PC-3 (cell line): Measurements from ENCODE around the gene NAV2.

Experiments
- EZH2 ChIP-seq: fragments of 300-600 bp; sonication (generic); IDR thresholded peaks from one replicate; pipeline ENCODE4 v1.6.1; 2017; ENCODE audit warnings: antibody characterized with exemption, mild to moderate bottlenecking, low read length; ENCODE audit not compliant: unreplicated experiment
- TF ChIP-seq, protein P1 (sequence below): fragments of 300-600 bp; sonication (generic); conservative IDR thresholded peaks from 2 replicates; pipeline ENCODE4 v1.5.1; 2017; ENCODE audit warnings: antibody characterized with exemption, low read depth, mild to moderate bottlenecking, low read length

DNA sequence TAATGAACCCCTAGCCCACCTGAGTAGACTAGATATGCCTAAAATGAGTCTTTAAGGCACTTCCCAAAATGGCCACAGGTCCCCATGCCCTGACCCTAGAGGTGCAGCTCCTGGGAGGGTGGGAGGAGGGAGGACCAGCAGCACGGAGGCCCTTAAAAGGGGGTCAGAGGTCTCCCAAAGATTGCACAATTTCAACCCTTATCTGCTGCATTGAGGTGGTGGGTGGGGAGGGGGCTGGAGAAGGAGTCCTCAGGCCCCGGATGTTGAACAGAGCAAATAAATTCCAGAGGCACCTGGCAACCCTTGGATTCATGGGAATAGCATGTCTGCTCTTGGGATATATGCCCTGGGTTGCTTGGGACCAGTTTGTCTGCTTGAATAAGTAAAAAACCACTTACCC, 57.6 kb downstream of the NAV2 start:
- TF ChIP-seq, protein P1, sequence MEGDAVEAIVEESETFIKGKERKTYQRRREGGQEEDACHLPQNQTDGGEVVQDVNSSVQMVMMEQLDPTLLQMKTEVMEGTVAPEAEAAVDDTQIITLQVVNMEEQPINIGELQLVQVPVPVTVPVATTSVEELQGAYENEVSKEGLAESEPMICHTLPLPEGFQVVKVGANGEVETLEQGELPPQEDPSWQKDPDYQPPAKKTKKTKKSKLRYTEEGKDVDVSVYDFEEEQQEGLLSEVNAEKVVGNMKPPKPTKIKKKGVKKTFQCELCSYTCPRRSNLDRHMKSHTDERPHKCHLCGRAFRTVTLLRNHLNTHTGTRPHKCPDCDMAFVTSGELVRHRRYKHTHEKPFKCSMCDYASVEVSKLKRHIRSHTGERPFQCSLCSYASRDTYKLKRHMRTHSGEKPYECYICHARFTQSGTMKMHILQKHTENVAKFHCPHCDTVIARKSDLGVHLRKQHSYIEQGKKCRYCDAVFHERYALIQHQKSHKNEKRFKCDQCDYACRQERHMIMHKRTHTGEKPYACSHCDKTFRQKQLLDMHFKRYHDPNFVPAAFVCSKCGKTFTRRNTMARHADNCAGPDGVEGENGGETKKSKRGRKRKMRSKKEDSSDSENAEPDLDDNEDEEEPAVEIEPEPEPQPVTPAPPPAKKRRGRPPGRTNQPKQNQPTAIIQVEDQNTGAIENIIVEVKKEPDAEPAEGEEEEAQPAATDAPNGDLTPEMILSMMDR: no peak
- no peak for TF ChIP-seq EZH2
